HCT116 (cell line): ENCODE measurements around the gene PPP1CC. TPM values are rescaled to one million over a fixed set of nuclear protein-coding genes. Genes with fewer than 3 reads are reported as not detected.

Experiments used
- ATAC-seq: fragments of 200-7000 bp; cut with Tn5 transposase; 2 replicates; pipeline ENCODE4 v1.9.1; 2020; ENCODE audit warnings: mild to moderate bottlenecking, moderate library complexity
- BruUV-seq: library from RNA; stranded (reverse); fragments of 400-500 nt; replicated peaks from 2 replicates; lab custom pipeline; 2021; lab: Mats Ljungman, UMichigan
- CTCF ChIA-PET: fragments of 300-600 bp; sonication (Branson Sonifier 250); formaldehyde crosslinking; loops from one replicate; lab custom pipeline; 2021; ENCODE audit warnings: antibody characterized with exemption; lab: Charles Lee
- POLR2A ChIA-PET: fragments of 300-600, 350-600 bp; sonication (Branson Sonifier 250); formaldehyde crosslinking; loops from one replicate; lab custom pipeline; 2021; ENCODE audit warnings: antibody characterized with exemption; lab: Charles Lee
- RAD21 ChIA-PET, 2 experiments: fragments of 300-600 bp; sonication (Branson Sonifier 250); formaldehyde crosslinking; loops; one replicate each; lab custom pipeline; 2023; ENCODE audit warnings: low total read pairs in 2 of 2; ENCODE audit not compliant: uncharacterized antibody in 2 of 2, unreplicated experiment in 2 of 2, low non-redundant PET in 1 of 2; lab: Charles Lee
- DNase-seq: peaks from one replicate; pipeline ENCODE4 v3.0.0-alpha.2; 2010; ENCODE audit warnings: low read depth, low spot score
- H2AFZ ChIP-seq: fragments of 200-600 bp; shearing (Covaris generic), sonication (generic); 2 replicates; pipeline ENCODE4 v1.6.1; 2017; ENCODE audit warnings: low read depth, mixed run types, mixed read lengths, antibody characterized with exemption, low read length; ENCODE audit not compliant: poor library complexity, severe bottlenecking
- H3K27ac ChIP-seq: 2 replicates; pipeline ENCODE4 v1.5.1; 2012; ENCODE audit warnings: low read depth, low read length
- H3K27me3 ChIP-seq: fragments of 200-600 bp; sonication (generic); 2 replicates; pipeline ENCODE4 v1.6.1; 2016; ENCODE audit warnings: mixed run types, low read length, mixed read lengths; ENCODE audit not compliant: insufficient read depth
- H3K36me3 ChIP-seq, 2 experiments: fragments of 200-500 bp in 1 of 2; fragments of 200-600 bp in 1 of 2; sonication (Bioruptor generic) in 1 of 2; sonication (generic) in 1 of 2; 2 replicates each; pipeline versions ENCODE4 v1.5.1 to v1.6.1; 2014 to 2016; ENCODE audit warnings: low read length in 2 of 2, inconsistent platforms in 1 of 2, mixed read lengths in 1 of 2, mixed run types in 1 of 2; ENCODE audit not compliant: insufficient read depth in 2 of 2, control insufficient read depth in 1 of 2
- H3K4me1 ChIP-seq, 2 experiments: fragments of 200-600 bp in 1 of 2; sonication (generic) in 1 of 2; 2 replicates each; pipeline versions ENCODE4 v1.5.1 to v1.6.1; 2012 to 2017; ENCODE audit warnings: low read length in 2 of 2, inconsistent platforms in 1 of 2, mild to moderate bottlenecking in 1 of 2, mixed read lengths in 1 of 2, mixed run types in 1 of 2, moderate library complexity in 1 of 2; ENCODE audit not compliant: insufficient read depth in 2 of 2, control insufficient read depth in 1 of 2
- H3K4me2 ChIP-seq: fragments of 200-600 bp; sonication (generic); 2 replicates; pipeline ENCODE4 v1.6.1; 2017; ENCODE audit warnings: mixed run types, low read length, mixed read lengths
- H3K4me3 ChIP-seq, 2 experiments: fragments of 200-600 bp in 1 of 2; sonication (generic) in 1 of 2; replicated peaks in 1 of 2; 2 replicates each; pipeline ENCODE4 v1.5.1; 2011 to 2016; ENCODE audit warnings: low read length in 2 of 2, control low read depth in 1 of 2, low read depth in 1 of 2, mild to moderate bottlenecking in 1 of 2, mixed read lengths in 1 of 2, mixed run types in 1 of 2
- H3K79me2 ChIP-seq: fragments of 200-600 bp; sonication (generic); 2 replicates; pipeline ENCODE4 v1.6.1; 2017; ENCODE audit warnings: mild to moderate bottlenecking, mixed run types, low read length, moderate library complexity, mixed read lengths; ENCODE audit not compliant: insufficient read depth
- H3K9ac ChIP-seq: fragments of 200-600 bp; sonication (generic); 2 replicates; pipeline ENCODE4 v1.6.1; 2016; ENCODE audit warnings: low read length, mixed read lengths
- H3K9me2 ChIP-seq: fragments of 200-600 bp; sonication (generic), shearing (Covaris generic); 2 replicates; pipeline ENCODE4 v1.6.1; 2017; ENCODE audit warnings: mixed run types, mild to moderate bottlenecking, moderate library complexity; ENCODE audit not compliant: insufficient read depth
- H3K9me3 ChIP-seq, 2 experiments: fragments of 200-500 bp in 1 of 2; fragments of 200-600 bp in 1 of 2; sonication (Bioruptor generic) in 1 of 2; sonication (generic) in 1 of 2; 2 replicates each; pipeline ENCODE4 v1.6.1; 2014 to 2017; ENCODE audit warnings: low read length in 2 of 2, mixed read lengths in 2 of 2, inconsistent platforms in 1 of 2, low read depth in 1 of 2, mild to moderate bottlenecking in 1 of 2, mixed run types in 1 of 2, moderate library complexity in 1 of 2; ENCODE audit not compliant: control insufficient read depth in 1 of 2, insufficient read depth in 1 of 2
- H4K20me1 ChIP-seq: fragments of 200-600 bp; sonication (generic), shearing (Covaris generic); 2 replicates; pipeline ENCODE4 v1.6.1; 2017; ENCODE audit warnings: mixed run types, mild to moderate bottlenecking, moderate library complexity; ENCODE audit not compliant: insufficient read depth
- CTCF ChIP-seq, 3 experiments: fragments of 200-600 bp in 1 of 3; sonication (generic) in 1 of 3; IDR thresholded peaks in 2 of 3; conservative IDR thresholded peaks in 1 of 3; 2 replicates each; pipeline ENCODE4 v1.5.1; 2012 to 2017; ENCODE audit warnings: low read depth in 2 of 3, low read length in 2 of 3, antibody characterized with exemption in 1 of 3, borderline replicate concordance in 1 of 3, control low read depth in 1 of 3, mild to moderate bottlenecking in 1 of 3, mixed read lengths in 1 of 3, mixed run types in 1 of 3, moderate library complexity in 1 of 3; ENCODE audit not compliant: insufficient read depth in 1 of 3
- EZH2 ChIP-seq: fragments of 200-600 bp; sonication (generic); IDR thresholded peaks from 2 replicates; pipeline ENCODE4 v1.6.1; 2017; ENCODE audit warnings: antibody characterized with exemption, mixed run types
- RAD21 ChIP-seq: IDR thresholded peaks from 2 replicates; pipeline ENCODE4 v1.6.1; 2012; ENCODE audit warnings: low read depth, mild to moderate bottlenecking
- intact Hi-C: fragments of 100-400 bp; cut with micrococcal nuclease; formaldehyde crosslinking; loops from 2 replicates; pipeline ENCODE4 v1.10.0; 2022
- total RNA-seq: library from RNA; stranded (reverse); gene quantifications from one replicate; pipeline ENCODE4 v1.2.1, GENCODE V29; 2021; ENCODE audit not compliant: unreplicated experiment

The PPP1CC gene
- total RNA-seq, 1 experiment from 2014 or later = 248 TPM

GRCh38 chr12:110699591-110700445, 42.9 kb downstream of the PPP1CC start:
- Histone ChIP-seq H3K4me1 (peaks cover 6 to 18% of the 10 kb centered on the region in 2 experiments), H3K27me3 (no peaks in the 10 kb centered on the region), H3K27ac (no peak overlapping the region), H2AFZ (no peak overlapping the region), H4K20me1 (no peaks in the 10 kb centered on the region), H3K4me2 (no peak overlapping the region), H3K9me3 (no peaks in the 10 kb centered on the region), H3K9me2 (no peaks in the 10 kb centered on the region), H3K79me2 (no peaks in the 10 kb centered on the region), H3K36me3 (no peaks in the 10 kb centered on the region), H3K4me3 (no peak overlapping the region), H3K9ac (no peak overlapping the region)
- intact Hi-C loops = loop anchor here (10.0 kb wide), 1 partner anchor 85 kb away; the partner anchor contains the start of gene TCTN1
- TF ChIP-seq EZH2 (no peak), RAD21 (peak; percentile 30; the same call in 1 of the 2 replicates), CTCF (IDR thresholded peaks at IDR 0.05 in 2 of 3, conservative IDR thresholded peaks at IDR 0.05 in 1 of 3; ENCODE audit: borderline replicate concordance in 1 of 3, insufficient read depth in 1 of 3, low read depth in 2 of 3, low read length in 2 of 3) (peak; percentile 21 to 38 (median 33); a peak in 3 of 6 replicates)
- ATAC-seq = no peak
- RAD21 ChIA-PET = no interaction called here
- BruUV-seq = no TSS peak
- CTCF ChIA-PET = no interaction called here
- no peak for DNase-seq
- POLR2A ChIA-PET = no interaction called here
